Measurements from ENCODE around the gene FHAD1.

- TF ChIP-seq EZH2phosphoT487 (IDR thresholded peaks at IDR 0.05; ENCODE audit: borderline replicate concordance) (no peak), POLR2A (IDR thresholded peaks at IDR 0.05; ENCODE audit: borderline replicate concordance, extremely low read depth, insufficient read depth, insufficient read length) (no peak), CTCF (IDR thresholded peaks at IDR 0.05 in 2 of 3, conservative IDR thresholded peaks at IDR 0.05 in 1 of 3; ENCODE audit: borderline replicate concordance in 1 of 3, insufficient read depth in 1 of 3, low read depth in 2 of 3, low read length in 2 of 3) (no peak), EZH2 (IDR thresholded peaks at IDR 0.05) (no peak), CEBPB (IDR thresholded peaks at IDR 0.05; ENCODE audit: low read depth) (no peak), TCF7L2 (IDR thresholded peaks at IDR 0.05; ENCODE audit: borderline replicate concordance, extremely low read depth, insufficient read depth, insufficient read length) (no peak), EGR1 (IDR thresholded peaks at IDR 0.05; ENCODE audit: low read depth) (no peak), YY1 (IDR thresholded peaks at IDR 0.05; ENCODE audit: extremely low read depth, insufficient replicate concordance, low read depth, low read length) (no peak)
- TF ChIP-seq, protein P1, sequence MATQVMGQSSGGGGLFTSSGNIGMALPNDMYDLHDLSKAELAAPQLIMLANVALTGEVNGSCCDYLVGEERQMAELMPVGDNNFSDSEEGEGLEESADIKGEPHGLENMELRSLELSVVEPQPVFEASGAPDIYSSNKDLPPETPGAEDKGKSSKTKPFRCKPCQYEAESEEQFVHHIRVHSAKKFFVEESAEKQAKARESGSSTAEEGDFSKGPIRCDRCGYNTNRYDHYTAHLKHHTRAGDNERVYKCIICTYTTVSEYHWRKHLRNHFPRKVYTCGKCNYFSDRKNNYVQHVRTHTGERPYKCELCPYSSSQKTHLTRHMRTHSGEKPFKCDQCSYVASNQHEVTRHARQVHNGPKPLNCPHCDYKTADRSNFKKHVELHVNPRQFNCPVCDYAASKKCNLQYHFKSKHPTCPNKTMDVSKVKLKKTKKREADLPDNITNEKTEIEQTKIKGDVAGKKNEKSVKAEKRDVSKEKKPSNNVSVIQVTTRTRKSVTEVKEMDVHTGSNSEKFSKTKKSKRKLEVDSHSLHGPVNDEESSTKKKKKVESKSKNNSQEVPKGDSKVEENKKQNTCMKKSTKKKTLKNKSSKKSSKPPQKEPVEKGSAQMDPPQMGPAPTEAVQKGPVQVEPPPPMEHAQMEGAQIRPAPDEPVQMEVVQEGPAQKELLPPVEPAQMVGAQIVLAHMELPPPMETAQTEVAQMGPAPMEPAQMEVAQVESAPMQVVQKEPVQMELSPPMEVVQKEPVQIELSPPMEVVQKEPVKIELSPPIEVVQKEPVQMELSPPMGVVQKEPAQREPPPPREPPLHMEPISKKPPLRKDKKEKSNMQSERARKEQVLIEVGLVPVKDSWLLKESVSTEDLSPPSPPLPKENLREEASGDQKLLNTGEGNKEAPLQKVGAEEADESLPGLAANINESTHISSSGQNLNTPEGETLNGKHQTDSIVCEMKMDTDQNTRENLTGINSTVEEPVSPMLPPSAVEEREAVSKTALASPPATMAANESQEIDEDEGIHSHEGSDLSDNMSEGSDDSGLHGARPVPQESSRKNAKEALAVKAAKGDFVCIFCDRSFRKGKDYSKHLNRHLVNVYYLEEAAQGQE (IDR thresholded peaks at IDR 0.05; ENCODE audit: low read depth) = no peak
These were observed 32.5 kb upstream of the FHAD1 start for GRCh38 chr1:15214527-15214926.

Data from HCT116 (cell line).